Hematopoietic multipotent progenitor cell treated with erythropoietin and hydrocortisone succinate and interleukin-3 and kit ligand, for 15 days (in vitro differentiated cells): ENCODE measurements around the gene MYOM1.

Source experiments
- DNase-seq: peaks from one replicate; pipeline ENCODE4 v3.0.0-alpha.2; 2015; ENCODE audit warnings: low spot score

Gene MYOM1

DNA sequence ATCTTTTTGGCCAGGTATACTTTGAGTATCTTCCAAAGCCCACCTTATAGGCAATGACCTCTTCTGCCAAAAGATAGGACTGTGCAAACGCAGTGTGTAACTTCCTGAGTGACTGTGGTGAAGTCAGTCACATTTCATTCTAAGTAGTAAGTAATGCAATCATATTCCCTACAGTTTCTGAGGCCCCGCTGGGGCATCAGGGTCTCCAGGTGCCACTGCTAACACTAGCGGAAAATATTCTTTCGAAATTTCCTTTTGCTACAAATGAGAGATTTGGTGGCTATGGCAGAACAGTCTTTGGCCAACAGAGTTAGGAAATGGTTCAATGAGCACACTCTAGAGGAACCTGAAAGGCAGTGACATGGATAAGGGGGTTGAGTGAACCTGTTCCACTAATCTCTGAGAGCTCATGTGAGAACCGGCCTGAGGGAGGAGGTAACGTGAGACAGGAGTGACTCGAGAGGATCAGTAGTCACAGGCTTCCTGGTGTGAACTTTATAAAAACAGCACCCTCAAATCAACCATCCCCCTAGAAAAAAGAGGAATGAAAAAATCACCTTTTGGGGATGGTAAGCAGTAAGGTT, 104.2 kb downstream of the MYOM1 start:
- no peak for DNase-seq

DNA sequence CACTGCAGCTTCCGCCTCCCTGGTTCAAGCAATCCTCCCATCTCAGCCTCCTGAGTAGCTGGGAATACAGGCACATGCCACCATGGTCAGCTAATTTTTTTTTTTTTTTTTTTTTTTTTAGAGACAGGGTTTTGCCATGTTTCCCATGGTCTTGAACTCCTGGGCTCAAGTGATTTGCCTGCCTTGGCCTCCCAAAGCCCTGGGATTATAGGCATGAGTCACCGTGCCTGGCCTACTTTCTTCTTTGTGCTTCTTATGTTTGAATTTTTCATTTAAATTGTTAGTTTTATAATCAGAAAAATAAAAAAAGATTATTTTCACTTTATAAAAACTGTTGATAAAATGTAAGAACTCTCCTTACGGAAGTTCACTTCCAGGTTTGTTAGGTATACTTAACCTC, 105.3 kb downstream of the MYOM1 start:
- no peak for DNase-seq

DNA sequence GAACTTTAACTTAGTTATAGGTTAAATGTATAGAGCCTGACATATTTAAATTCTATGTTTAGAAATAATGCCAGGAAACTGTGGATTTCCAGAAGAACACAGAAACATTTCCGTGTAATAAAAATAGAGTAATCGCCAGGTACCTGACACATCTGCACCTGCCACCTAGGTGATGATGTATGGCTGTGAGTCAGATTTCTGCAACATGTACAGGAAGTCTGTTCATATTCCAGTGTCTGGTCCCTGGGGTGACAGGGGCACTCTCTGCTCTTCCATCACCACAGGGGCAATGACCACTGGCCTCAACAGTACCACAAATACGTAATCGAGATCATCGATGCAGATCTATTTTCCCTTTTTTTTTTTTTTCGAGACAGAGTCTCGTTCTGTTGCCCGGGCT, 105.7 kb downstream of the MYOM1 start:
- DNase-seq = no peak

- DNase-seq = no peak
Measured at GRCh38 chr18:3111523-3112240, 108.1 kb downstream of the MYOM1 start.

DNA sequence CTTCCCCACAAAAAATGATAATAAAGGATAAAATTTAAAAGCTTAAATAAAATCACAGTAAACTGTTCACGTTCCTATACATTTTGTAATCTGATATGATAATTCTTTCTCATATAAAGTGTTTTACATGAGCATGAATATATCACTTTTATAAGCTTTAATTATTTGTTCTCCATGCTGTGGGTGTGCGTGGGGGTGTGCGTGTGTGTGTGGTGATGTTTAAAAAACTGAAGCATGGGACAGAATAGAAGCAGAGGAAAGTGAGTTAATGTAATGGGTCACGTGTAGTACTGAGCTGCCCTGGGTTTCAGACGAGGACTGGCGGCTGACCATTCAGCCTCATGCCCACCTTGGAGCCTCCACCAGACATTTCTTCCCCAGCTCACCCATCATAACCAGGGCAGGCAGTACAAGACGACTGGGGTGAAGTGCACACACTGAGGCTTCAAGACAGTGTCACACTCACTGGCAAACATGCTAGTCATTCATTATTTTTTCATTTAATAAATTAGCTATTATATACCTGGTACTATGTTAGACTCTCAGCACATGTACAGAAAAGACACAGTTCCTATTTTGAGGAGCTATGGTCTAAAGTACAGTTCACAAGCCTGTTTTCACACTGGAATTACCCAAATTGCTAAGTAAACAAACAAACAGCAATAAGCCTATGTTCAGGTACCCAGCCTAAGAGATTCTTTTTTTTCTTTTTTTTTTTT, 109.6 kb downstream of the MYOM1 start:
- no peak for DNase-seq

GRCh38 chr18:3107740-3108151, 112.0 kb downstream of the MYOM1 start:
- DNase-seq = no peak

DNA sequence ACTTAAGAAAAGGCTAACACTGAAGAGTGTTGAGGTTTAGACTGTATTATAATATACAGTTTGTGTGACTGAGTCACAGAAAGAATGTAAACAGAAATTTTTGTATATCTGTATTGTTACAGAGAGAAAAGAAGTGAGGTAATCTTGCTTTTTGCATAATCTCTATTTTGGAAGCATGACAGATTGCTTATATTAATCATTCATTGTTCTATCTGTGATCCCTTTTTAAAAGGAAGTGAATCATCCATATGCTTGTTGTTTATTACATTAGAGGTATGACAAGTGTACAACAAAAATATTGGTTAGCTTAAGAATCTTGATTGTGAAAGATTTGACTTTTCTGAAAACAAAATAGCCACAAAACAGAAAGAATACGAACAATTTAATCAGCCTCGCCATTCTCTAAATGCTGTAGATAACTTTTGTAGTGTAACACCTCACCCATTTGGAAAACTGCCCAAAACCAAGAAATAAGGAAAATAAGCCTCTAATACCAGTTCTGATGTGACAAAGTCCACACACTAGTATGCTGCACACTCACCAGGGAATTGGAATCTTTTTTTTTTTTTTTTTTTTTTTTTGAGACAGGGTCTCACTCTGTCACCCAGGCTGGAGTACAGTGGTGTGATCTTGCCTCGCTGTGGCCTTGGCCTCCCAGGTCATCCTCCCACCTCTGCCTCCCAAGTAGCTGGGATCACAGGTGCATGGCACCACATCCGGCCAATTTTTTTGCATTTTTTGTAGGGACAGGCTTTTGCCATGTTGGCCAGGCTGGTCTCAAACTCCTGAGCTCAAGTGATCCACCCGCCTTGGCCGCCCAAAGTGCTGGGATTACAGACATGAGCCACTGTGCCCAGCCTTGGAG, 115.3 kb downstream of the MYOM1 start:
- DNase-seq = no peak

GRCh38 chr18:3103576-3103975, 116.2 kb downstream of the MYOM1 start:
- no peak for DNase-seq

- no peak for DNase-seq
Measured at GRCh38 chr18:3102983-3103382, 116.8 kb downstream of the MYOM1 start.

- no peak for DNase-seq
Measured at GRCh38 chr18:3100498-3101132, 119.2 kb downstream of the MYOM1 start.

DNA sequence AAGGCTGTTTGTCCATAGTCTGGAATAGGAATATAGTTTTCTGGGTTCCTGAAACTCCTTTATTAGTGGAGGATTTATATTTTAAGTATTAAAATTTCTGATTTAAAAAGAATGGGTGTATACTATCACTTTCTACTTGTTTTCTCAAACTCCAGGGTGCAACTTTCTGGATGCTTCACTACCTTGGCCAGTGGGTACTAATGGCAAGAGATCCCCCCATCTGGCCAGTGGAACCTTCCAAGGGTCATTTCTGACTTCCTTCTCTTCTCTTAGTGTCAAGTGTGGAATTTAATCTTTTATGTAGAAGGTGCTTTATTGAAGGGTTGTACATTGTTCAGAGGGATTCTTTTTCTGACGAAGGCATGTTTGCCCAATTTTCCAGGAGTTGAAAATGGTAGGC, 120.4 kb downstream of the MYOM1 start:
- no peak for DNase-seq

DNA sequence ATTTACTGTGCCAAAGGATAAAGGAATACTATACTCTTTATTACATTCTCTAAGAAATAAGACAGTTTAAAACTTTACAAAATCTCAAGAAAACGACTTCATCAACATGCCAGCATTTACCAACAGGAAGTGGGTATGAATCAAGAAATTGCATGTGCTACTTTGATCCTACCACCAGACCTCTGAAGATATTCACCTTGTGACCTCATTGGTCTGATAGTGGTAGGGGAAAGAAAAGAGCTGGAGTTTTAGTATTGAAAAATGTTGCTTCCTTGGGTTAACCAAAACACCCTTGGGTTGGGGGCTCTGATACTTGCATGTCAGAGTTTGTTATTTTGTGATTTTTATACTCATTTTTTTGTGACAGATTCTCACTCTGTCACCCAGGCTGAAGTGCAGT, 122.7 kb downstream of the MYOM1 start:
- no peak for DNase-seq

GRCh38 chr18:3095921-3096320, 123.8 kb downstream of the MYOM1 start:
- DNase-seq = no peak

DNA sequence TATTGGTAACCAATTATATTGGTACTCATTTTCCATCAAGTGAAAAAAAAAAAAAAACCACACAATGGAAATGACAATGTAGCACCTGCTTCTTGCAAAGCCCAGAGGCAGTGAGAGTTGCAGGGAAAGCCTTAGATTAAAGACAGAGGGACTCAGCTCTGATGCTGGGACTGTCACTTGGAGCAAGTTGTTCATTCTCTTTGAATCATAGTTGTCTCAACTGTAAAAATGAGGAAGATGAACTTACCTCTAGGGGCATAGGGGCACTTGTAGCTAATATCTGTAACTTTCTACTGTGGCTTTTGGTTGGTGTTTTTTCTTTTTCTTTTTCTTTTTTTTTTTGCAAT, 125.5 kb downstream of the MYOM1 start:
- DNase-seq = no peak

GRCh38 chr18:3093624-3094337, 126.0 kb downstream of the MYOM1 start:
- DNase-seq = no peak

GRCh38 chr18:3092727-3093126, 127.0 kb downstream of the MYOM1 start:
- no peak for DNase-seq

DNA sequence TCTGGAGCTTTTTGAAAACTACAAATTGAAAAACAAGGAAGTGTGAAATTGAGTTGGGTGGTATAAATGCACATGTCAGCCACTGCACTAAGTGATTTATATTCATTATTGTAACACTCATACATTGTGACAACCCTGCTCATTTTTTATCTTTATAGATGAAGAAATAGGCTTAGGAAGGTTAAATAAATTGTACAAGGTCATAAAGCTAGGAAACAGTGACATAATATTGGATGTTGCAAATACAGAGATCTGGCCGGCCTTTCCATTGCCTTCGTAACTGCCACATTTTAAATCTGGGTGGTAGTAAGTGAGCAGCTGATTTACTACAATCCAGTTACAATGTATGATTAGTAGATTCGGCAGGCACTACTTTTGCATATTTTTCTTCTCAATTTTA, 130.2 kb downstream of the MYOM1 start:
- DNase-seq = no peak

- no peak for DNase-seq
Measured at GRCh38 chr18:3088449-3088848, 131.3 kb downstream of the MYOM1 start.

DNA sequence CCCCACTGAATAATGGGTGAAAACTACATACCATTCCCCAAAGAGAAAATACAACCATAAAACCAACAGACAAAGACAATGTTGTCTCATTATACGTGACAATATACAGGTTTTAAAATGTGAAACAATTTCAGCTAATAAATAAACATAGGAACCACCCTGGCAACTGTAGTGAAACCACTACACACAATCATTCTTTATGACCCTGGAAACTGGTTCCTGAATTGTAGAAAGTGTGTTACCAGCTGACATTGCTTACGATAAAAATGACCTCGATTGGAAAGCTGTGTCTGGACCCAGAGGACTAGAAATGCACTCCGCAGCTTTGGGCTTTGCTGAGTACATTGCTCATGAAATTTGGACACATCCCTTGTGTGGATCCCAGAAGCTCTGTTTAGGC, 132.9 kb downstream of the MYOM1 start:
- no peak for DNase-seq

- DNase-seq = no peak
Measured at GRCh38 chr18:3085612-3086011, 134.2 kb downstream of the MYOM1 start.

DNA sequence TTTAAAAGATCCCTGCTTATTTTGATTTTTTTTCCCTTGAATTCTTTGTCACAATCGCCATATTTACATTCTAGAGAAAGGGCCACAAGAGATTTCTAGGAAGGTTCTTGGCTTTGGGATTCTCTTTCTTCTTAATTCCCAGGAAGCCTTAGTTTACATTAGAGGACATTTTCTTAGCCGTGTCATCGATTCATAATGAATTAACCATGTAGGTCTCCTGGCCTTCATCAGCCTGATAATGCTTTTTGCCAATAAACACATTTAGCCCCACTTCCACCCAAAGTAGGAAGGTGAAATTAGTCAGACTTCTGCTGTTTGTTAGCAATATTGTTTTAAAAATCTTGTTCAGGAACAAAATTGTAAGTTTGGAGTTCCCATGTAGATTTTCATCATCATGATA, 135.6 kb downstream of the MYOM1 start:
- DNase-seq = no peak
